HFFc6 (cell line): ENCODE data around the gene C20orf173. TPM values are rescaled to one million over a fixed set of nuclear protein-coding genes. Genes with fewer than 3 reads are reported as not detected.

Source experiments
- DNase-seq: peaks from one replicate; pipeline ENCODE4 v3.0.0-alpha.2; 2018
- H3K27ac Mint-ChIP-seq: 2 replicates; pipeline ENCODE4 v1.8.0; 2020; ENCODE audit warnings: mild to moderate bottlenecking, mixed read lengths
- H3K27me3 Mint-ChIP-seq: 2 replicates; pipeline ENCODE4 v1.8.0; 2021; ENCODE audit warnings: mild to moderate bottlenecking, moderate library complexity, mixed read lengths; ENCODE audit not compliant: insufficient read depth
- H3K36me3 Mint-ChIP-seq: 2 replicates; pipeline ENCODE4 v1.8.0; 2021; ENCODE audit warnings: low read depth, mixed read lengths
- H3K4me1 Mint-ChIP-seq: 2 replicates; pipeline ENCODE4 v1.8.0; 2020; ENCODE audit warnings: low read depth, mixed read lengths
- H3K4me3 Mint-ChIP-seq: 2 replicates; pipeline ENCODE4 v1.8.0; 2020; ENCODE audit warnings: mild to moderate bottlenecking, moderate library complexity, mixed read lengths
- H3K9me3 Mint-ChIP-seq: 2 replicates; pipeline ENCODE4 v1.8.0; 2020; ENCODE audit warnings: mild to moderate bottlenecking, mixed read lengths
- long read RNA-seq: library from polyadenylated mRNA; unstranded; transcript quantifications from one replicate; pipeline ENCODE4 v2.0.0, GENCODE V29; 2019
- total RNA-seq, 6 experiments: library from RNA; stranded (reverse); fragmentation: NEBNext Ultra II Directional; extraction: Animal tissue kit (Norgen Biotek cat#: 25700); gene quantifications; 2 replicates in 1 of 6; 3 replicates in 5 of 6; pipeline ENCODE4 v1.2.3, GENCODE V29; 2021
- TF ChIP-seq, protein P1 (sequence below): fragments of 200-600 bp; sonication (generic); IDR thresholded peaks from 2 replicates; pipeline ENCODE4 v1.5.0; 2021; ENCODE audit warnings: antibody characterized with exemption, mild to moderate bottlenecking

The C20orf173 gene, protein sequence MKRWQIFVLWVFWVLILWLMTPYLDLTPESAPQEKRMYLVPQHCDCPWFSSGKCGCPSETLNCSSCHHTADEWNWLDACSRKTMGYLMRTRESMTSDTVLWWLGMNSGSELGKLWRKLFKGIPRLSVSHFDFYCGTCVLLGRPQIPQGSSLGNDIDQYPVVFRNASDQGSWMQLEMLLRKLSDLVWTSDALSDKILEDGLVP
- not detected for total RNA-seq
- long read RNA-seq: 0 reads

DNA sequence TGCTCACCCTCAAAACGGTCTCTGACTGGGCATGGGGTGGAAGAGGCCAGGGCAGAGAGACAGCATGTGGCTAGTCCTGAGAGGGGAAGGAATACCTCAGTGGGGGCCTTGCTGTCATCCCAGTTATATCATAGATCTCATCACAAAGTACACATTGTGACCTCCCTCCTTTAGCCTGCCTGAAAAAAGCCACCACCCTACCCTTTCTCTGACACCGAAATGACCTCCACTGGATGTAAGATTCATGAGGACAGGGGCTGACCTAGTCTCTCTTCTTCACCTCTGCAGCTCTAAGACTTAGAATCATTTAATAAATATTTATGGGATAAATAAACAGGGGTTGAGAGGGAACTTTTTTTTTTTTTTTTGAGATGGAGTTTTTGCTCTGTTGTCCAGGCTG is at the start of gene C20orf173:
C20orf173 (minus strand) TSS at position 101 of the 400 bp plus-strand sequence. CDS start 279 bp downstream, outside the sequence.
- Mint-ChIP-seq H3K36me3 (no peaks in the 10 kb centered on the region), H3K4me1 (no peaks in the 10 kb centered on the region), H3K9me3 (no peaks in the 10 kb centered on the region), H3K27ac (no peak within 1 kb of the TSS), H3K4me3 (no peak within 1 kb of the TSS), H3K27me3 (peaks cover 7% of the 10 kb centered on the region)
- TF ChIP-seq, protein P1, sequence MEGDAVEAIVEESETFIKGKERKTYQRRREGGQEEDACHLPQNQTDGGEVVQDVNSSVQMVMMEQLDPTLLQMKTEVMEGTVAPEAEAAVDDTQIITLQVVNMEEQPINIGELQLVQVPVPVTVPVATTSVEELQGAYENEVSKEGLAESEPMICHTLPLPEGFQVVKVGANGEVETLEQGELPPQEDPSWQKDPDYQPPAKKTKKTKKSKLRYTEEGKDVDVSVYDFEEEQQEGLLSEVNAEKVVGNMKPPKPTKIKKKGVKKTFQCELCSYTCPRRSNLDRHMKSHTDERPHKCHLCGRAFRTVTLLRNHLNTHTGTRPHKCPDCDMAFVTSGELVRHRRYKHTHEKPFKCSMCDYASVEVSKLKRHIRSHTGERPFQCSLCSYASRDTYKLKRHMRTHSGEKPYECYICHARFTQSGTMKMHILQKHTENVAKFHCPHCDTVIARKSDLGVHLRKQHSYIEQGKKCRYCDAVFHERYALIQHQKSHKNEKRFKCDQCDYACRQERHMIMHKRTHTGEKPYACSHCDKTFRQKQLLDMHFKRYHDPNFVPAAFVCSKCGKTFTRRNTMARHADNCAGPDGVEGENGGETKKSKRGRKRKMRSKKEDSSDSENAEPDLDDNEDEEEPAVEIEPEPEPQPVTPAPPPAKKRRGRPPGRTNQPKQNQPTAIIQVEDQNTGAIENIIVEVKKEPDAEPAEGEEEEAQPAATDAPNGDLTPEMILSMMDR: no peak
- DNase-seq: no peak

DNA sequence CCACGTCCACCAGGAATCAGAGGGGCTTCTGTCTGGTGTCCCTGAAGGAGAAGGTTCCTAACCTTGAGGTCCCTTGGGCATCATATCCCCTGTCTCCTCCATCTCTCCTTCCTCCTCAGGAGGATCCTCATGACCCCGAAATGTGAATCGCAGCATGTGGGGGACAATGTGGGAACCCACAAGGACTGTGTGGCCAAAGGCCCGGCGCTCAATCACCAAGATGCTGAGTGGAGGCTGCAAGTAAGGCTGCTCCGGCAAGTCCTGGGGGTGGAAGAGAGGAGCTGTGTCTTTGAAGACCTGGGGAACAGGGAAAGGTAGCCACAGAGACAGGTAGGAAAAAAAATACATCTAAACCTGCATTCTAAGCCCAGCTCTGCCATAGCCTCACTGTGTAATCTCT is 49.7 kb upstream of the C20orf173 start:
- Mint-ChIP-seq H3K4me3 (no peak overlapping the region), H3K9me3 (peaks cover 11% of the 10 kb centered on the region), H3K27ac (no peak overlapping the region), H3K4me1 (no peaks in the 10 kb centered on the region), H3K27me3 (peaks cover 24% of the 10 kb centered on the region), H3K36me3 (peaks cover 7% of the 10 kb centered on the region; the same call in 1 of the 2 replicates)
- TF ChIP-seq, protein P1: no peak
- DNase-seq: no peak

DNA sequence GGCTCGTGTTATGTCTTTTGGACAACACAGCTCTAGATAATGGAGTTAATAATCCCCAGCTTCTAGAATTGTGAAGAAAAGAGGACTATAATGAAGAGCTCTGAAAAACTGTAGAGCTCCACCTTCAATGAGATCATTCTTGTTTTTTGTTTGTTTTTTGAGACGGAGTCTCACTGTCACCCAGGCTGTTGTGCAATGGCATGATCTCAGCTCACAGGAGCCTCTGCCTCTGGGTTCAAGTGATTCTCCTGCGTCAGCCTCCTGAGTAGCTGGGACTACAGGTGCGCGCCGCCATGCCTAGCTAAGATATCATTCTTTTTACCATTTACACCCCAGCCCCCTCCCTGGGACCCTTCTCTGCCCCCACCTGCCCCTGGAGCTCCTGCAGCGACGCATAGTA is 49.0 kb upstream of the C20orf173 start:
- Mint-ChIP-seq H3K27me3 (peaks cover 24% of the 10 kb centered on the region), H3K27ac (no peak overlapping the region), H3K4me1 (no peaks in the 10 kb centered on the region), H3K36me3 (peaks cover 7% of the 10 kb centered on the region; the same call in 1 of the 2 replicates), H3K9me3 (peaks cover 15% of the 10 kb centered on the region), H3K4me3 (no peak overlapping the region)
- DNase-seq: no peak
- TF ChIP-seq, protein P1: no peak

DNA sequence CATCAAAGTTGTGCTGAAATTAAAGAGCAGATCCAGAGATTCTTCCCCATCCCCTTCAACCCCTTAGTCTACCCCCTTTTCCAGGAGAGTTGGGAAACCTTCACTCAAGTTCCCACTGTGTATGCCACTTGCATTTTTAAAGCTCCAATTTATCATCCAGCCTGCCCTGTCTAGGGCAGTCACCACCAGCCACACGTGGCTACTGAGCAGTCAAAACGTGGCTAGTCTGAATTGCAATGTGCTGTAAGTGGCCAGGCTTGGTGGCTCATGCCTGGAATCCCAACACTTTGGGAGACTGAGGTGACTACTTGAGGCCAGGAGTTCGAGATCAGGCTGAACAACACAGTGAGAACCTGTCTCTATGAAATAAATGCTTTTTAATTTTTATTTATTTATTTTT is 47.4 kb upstream of the C20orf173 start:
- DNase-seq: no peak
- Mint-ChIP-seq H3K27ac (no peak overlapping the region), H3K4me1 (no peaks in the 10 kb centered on the region), H3K9me3 (peaks cover 25% of the 10 kb centered on the region), H3K36me3 (peaks cover 17% of the 10 kb centered on the region), H3K4me3 (no peak overlapping the region), H3K27me3 (peaks cover 21% of the 10 kb centered on the region)
- TF ChIP-seq, protein P1: no peak

DNA sequence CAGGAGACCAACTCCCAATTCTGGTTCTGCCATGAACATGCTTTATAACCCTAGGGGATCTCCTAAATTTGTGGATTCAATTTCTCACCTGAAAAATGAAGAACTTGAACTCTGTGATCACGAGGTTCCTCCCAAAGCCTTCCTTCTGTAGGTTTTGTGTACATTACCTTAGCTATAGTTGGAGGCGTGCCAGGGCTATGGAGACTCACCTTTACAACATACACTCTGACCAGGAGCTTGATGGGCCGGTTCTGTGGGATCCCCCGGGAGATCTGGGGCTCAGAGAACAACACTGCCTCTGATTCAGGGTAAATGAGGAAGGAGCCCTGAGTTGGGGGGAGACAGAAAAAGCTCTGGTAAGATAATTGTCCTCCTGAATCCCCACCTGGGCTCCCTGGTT is 46.5 kb upstream of the C20orf173 start:
- Mint-ChIP-seq H3K27me3 (peaks cover 21% of the 10 kb centered on the region), H3K4me3 (no peak overlapping the region), H3K36me3 (peaks cover 11% of the 10 kb centered on the region), H3K27ac (no peak overlapping the region), H3K4me1 (no peaks in the 10 kb centered on the region), H3K9me3 (peaks cover 18% of the 10 kb centered on the region)
- DNase-seq: no peak
- TF ChIP-seq, protein P1: no peak
